ENCODE results near the gene ADGRV1. TPM values are rescaled to one million over a fixed set of nuclear protein-coding genes. Genes with fewer than 3 reads are reported as not detected.
A peak's percentile ranks its signal among the peaks of the same experiment; 100 is the strongest.

Gene ADGRV1
- polyA plus RNA-seq, 3 donors: 0.18 to 0.33 TPM; not detected in 1

DNA sequence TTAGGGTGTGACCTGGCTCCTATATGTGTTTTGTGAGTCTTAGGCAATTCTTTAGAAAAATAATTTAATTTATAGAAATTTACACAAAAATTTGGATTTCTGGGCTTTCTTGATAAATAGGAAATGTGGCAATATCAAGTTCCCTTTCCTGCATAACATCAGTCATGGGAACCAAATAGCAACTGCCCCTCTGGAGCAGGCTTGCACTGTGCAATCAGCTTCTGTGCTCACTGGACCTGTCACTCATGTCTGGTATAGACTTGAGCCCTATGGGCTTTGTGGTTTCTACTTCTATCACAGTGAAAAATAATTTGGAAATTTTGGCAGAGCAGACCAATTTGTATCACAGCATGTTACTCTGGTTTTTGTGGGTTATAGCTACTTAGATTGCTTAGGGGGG, 131.7 kb downstream of the ADGRV1 start:
- Mint-ChIP-seq H3K9me3 (peaks cover 0 to 4% (median 0%) of the 10 kb centered on the region in 7 donors), H3K4me3 (peak overlapping the region in 1 of 2 donors; percentile 83), H3K36me3 (no peaks in the 10 kb centered on the region), H3K27me3 (ENCODE audit: low read depth in 3 of 3) (peaks cover 0 to 3% (median 0%) of the 10 kb centered on the region in 3 donors), H3K4me1 (peaks cover 15% of the 10 kb centered on the region), H3K27ac (peak overlapping the region; percentile 77 to 90 (median 87))
- peak overlapping the region; percentile 25 for H2AFZ ChIP-seq (ENCODE audit: insufficient read depth, low read depth, low read length, poor library complexity, severe bottlenecking)
- peak overlapping the region; percentile 34 for H3K4me2 ChIP-seq (replicated peaks; ENCODE audit: extremely low read depth, low read length, poor library complexity, severe bottlenecking)
- H3K36me3 ChIP-seq (replicated peaks in 1 of 2; ENCODE audit: control insufficient read depth in 1 of 2, insufficient read depth in 2 of 2, low read length in 2 of 2): no peaks in the 10 kb centered on the region
- peak overlapping the region; percentile 22 to 74 for H3K27ac ChIP-seq (ENCODE audit: low read depth in 1 of 2, low read length in 2 of 2)
- H3K9me3 ChIP-seq (replicated peaks in 1 of 2; ENCODE audit: control insufficient read depth in 1 of 2, insufficient read depth in 1 of 2, low read length in 2 of 2): no peaks in the 10 kb centered on the region
- peak overlapping the region in 1 of 3 experiments; percentile 43 for H3K4me3 ChIP-seq (replicated peaks in 1 of 3; ENCODE audit: low read depth in 2 of 3, low read length in 3 of 3)
- intact Hi-C loops (cut with micrococcal nuclease): no loop called here
- no peak overlapping the region for H3K9ac ChIP-seq (ENCODE audit: insufficient read depth, low read length, poor library complexity, severe bottlenecking)
- DNase-seq: peak; percentile 60 to 74 (median 69)
- H3K4me1 ChIP-seq (ENCODE audit: control insufficient read depth in 1 of 2, insufficient read depth in 2 of 2, low read length in 2 of 2): peaks cover 16 to 18% of the 10 kb centered on the region in 2 donors
- TF ChIP-seq, protein P1, sequence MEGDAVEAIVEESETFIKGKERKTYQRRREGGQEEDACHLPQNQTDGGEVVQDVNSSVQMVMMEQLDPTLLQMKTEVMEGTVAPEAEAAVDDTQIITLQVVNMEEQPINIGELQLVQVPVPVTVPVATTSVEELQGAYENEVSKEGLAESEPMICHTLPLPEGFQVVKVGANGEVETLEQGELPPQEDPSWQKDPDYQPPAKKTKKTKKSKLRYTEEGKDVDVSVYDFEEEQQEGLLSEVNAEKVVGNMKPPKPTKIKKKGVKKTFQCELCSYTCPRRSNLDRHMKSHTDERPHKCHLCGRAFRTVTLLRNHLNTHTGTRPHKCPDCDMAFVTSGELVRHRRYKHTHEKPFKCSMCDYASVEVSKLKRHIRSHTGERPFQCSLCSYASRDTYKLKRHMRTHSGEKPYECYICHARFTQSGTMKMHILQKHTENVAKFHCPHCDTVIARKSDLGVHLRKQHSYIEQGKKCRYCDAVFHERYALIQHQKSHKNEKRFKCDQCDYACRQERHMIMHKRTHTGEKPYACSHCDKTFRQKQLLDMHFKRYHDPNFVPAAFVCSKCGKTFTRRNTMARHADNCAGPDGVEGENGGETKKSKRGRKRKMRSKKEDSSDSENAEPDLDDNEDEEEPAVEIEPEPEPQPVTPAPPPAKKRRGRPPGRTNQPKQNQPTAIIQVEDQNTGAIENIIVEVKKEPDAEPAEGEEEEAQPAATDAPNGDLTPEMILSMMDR (IDR thresholded peaks at IDR 0.05): no peak
- H3K27me3 ChIP-seq (ENCODE audit: control insufficient read depth in 2 of 2, insufficient read depth in 2 of 2, low read length in 2 of 2): no peaks in the 10 kb centered on the region
- no peaks in the 10 kb centered on the region for H3K79me2 ChIP-seq (ENCODE audit: insufficient read depth, low read length)
- H4K20me1 ChIP-seq (ENCODE audit: insufficient read depth, low read length): no peaks in the 10 kb centered on the region

DNA sequence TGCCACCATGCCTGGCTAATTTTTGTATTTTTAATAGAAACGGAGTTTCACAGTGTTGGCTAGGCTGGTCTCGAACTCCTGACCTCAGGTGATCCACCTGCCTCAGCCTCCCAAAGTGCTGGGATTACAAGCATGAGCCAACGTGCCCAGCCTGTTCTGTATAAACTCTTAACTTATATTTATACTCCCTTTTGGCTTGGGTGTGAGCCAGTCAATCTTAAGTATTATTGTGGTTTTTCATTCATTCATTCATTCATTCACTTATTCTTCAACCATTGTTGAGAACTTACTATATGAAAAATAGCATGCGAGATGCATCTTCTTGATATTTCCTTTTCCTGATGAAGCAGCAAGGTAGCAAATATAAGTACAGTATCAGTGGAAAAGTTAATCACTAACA, 132.9 kb downstream of the ADGRV1 start:
- no peak for DNase-seq
- H2AFZ ChIP-seq (ENCODE audit: insufficient read depth, low read depth, low read length, poor library complexity, severe bottlenecking): no peak overlapping the region
- TF ChIP-seq, protein P1 (IDR thresholded peaks at IDR 0.05): no peak
- H3K27ac ChIP-seq (ENCODE audit: low read depth in 1 of 2, low read length in 2 of 2): no peak overlapping the region
- WGBS (ENCODE audit: insufficient coverage): 92% methylated on average over 2 of the region's 4 CpGs
- H3K4me3 ChIP-seq (replicated peaks in 1 of 3; ENCODE audit: low read depth in 2 of 3, low read length in 3 of 3): no peak overlapping the region
- H3K27me3 ChIP-seq (ENCODE audit: control insufficient read depth in 2 of 2, insufficient read depth in 2 of 2, low read length in 2 of 2): no peaks in the 10 kb centered on the region
- Mint-ChIP-seq H3K4me1 (peaks cover 22% of the 10 kb centered on the region), H3K27ac (no peak overlapping the region), H3K27me3 (ENCODE audit: low read depth in 3 of 3) (peaks cover 0 to 3% (median 0%) of the 10 kb centered on the region in 3 donors), H3K36me3 (no peaks in the 10 kb centered on the region), H3K4me3 (no peak overlapping the region), H3K9me3 (peaks cover 0 to 4% (median 0%) of the 10 kb centered on the region in 7 donors)
- H3K4me2 ChIP-seq (replicated peaks; ENCODE audit: extremely low read depth, low read length, poor library complexity, severe bottlenecking): no peak overlapping the region
- H3K36me3 ChIP-seq (replicated peaks in 1 of 2; ENCODE audit: control insufficient read depth in 1 of 2, insufficient read depth in 2 of 2, low read length in 2 of 2): no peaks in the 10 kb centered on the region
- intact Hi-C loops (cut with micrococcal nuclease): no loop called here
- no peaks in the 10 kb centered on the region for H3K9me3 ChIP-seq (replicated peaks in 1 of 2; ENCODE audit: control insufficient read depth in 1 of 2, insufficient read depth in 1 of 2, low read length in 2 of 2)
- peaks cover 25 to 27% of the 10 kb centered on the region in 2 donors for H3K4me1 ChIP-seq (ENCODE audit: control insufficient read depth in 1 of 2, insufficient read depth in 2 of 2, low read length in 2 of 2)
- H4K20me1 ChIP-seq (ENCODE audit: insufficient read depth, low read length): no peaks in the 10 kb centered on the region
- no peak overlapping the region for H3K9ac ChIP-seq (ENCODE audit: insufficient read depth, low read length, poor library complexity, severe bottlenecking)
- no peaks in the 10 kb centered on the region for H3K79me2 ChIP-seq (ENCODE audit: insufficient read depth, low read length)

Data from CD14-positive monocyte (primary cell).